H1 (cell line): ENCODE data around the gene LHCGR. TPM values are rescaled to one million over a fixed set of nuclear protein-coding genes. Genes with fewer than 3 reads are reported as not detected.

ENCODE experiments used
- CTCF ChIA-PET: fragments of 300-600 bp; sonication (Branson Sonifier 250); formaldehyde crosslinking; loops from one replicate; lab custom pipeline; 2021; ENCODE audit not compliant: partially characterized antibody; lab: Charles Lee
- POLR2A ChIA-PET: fragments of 300-600 bp; sonication (Branson Sonifier 250); formaldehyde crosslinking; loops from one replicate; lab custom pipeline; 2021; ENCODE audit warnings: inconsistent platforms; ENCODE audit not compliant: partially characterized antibody; lab: Charles Lee
- DNase-seq, 2 experiments: peaks; one replicate each; pipeline versions ENCODE4 v3.0.0 to v3.0.0-alpha.2; 2010 to 2022; ENCODE audit warnings: low spot score in 2 of 2, low read depth in 1 of 2, mixed read lengths in 1 of 2
- FAIRE-seq: peaks from 2 replicates; lab custom pipeline; 2011; peaks lifted over from hg19 to GRCh38; lab: Jason Lieb, UNC
- H2AFZ ChIP-seq: 2 replicates; pipeline ENCODE4 v1.8.1; 2012; ENCODE audit warnings: low read length, inconsistent platforms
- H2AK5ac ChIP-seq: 2 replicates; pipeline ENCODE4 v1.6.1; 2013; ENCODE audit warnings: low read depth, low read length
- H2BK120ac ChIP-seq: replicated peaks from 2 replicates; pipeline ENCODE3; 2013; ENCODE audit warnings: low read depth, low read length, inconsistent platforms
- H2BK12ac ChIP-seq: 2 replicates; pipeline ENCODE4 v1.6.1; 2013; ENCODE audit warnings: low read depth, low read length
- H2BK15ac ChIP-seq: 2 replicates; pipeline ENCODE4 v1.6.1; 2013; ENCODE audit warnings: low read length
- H2BK20ac ChIP-seq: 2 replicates; pipeline ENCODE4 v1.6.1; 2013; ENCODE audit warnings: low read length
- H2BK5ac ChIP-seq: 2 replicates; pipeline ENCODE4 v1.6.1; 2013; ENCODE audit warnings: low read depth, low read length
- H3K14ac ChIP-seq: 2 replicates; pipeline ENCODE4 v1.6.1; 2013; ENCODE audit warnings: inconsistent platforms; ENCODE audit not compliant: insufficient read length
- H3K18ac ChIP-seq: 2 replicates; pipeline ENCODE4 v1.6.1; 2013; ENCODE audit warnings: low read length; ENCODE audit errors: extremely low read depth
- H3K23ac ChIP-seq: 2 replicates; pipeline ENCODE4 v1.6.1; 2013; ENCODE audit warnings: inconsistent platforms; ENCODE audit not compliant: insufficient read length
- H3K23me2 ChIP-seq: 2 replicates; pipeline ENCODE4 v1.6.1; 2013; ENCODE audit warnings: low read depth, low read length
- H3K27ac ChIP-seq: 2 replicates; pipeline ENCODE4 v1.6.1; 2011; ENCODE audit warnings: low read depth, low read length, inconsistent platforms
- H3K27me3 ChIP-seq, 4 experiments: replicated peaks in 1 of 4; 1 replicate in 1 of 4; 2 replicates in 3 of 4; pipeline versions ENCODE4 v1.6.1 to v1.8.1; 2011 to 2013; ENCODE audit warnings: low read length in 3 of 4, mild to moderate bottlenecking in 3 of 4, inconsistent platforms in 2 of 4, mixed read lengths in 2 of 4, moderate library complexity in 1 of 4; ENCODE audit not compliant: control insufficient read depth in 3 of 4, insufficient read depth in 3 of 4; ENCODE audit errors: extremely low read depth in 1 of 4
- H3K36me3 ChIP-seq, 4 experiments: 2 replicates each; pipeline versions ENCODE4 v1.6.1 to v1.8.1; 2011 to 2013; ENCODE audit warnings: mild to moderate bottlenecking in 4 of 4, low read length in 3 of 4, moderate library complexity in 2 of 4, control low read depth in 1 of 4, inconsistent platforms in 1 of 4; ENCODE audit not compliant: insufficient read depth in 4 of 4, control insufficient read depth in 2 of 4
- H3K4ac ChIP-seq: replicated peaks from 2 replicates; pipeline ENCODE3; 2013; ENCODE audit warnings: low read length, low read depth, mixed read lengths, inconsistent platforms; ENCODE audit not compliant: insufficient read length
- H3K4me1 ChIP-seq, 4 experiments: replicated peaks in 1 of 4; 1 replicate in 1 of 4; 2 replicates in 3 of 4; pipeline versions ENCODE4 v1.6.1 to v1.8.1; 2011 to 2013; ENCODE audit warnings: low read length in 3 of 4, inconsistent platforms in 2 of 4, mixed read lengths in 1 of 4; ENCODE audit not compliant: insufficient read depth in 4 of 4, control insufficient read depth in 3 of 4
- H3K4me2 ChIP-seq, 2 experiments: 2 replicates each; pipeline versions ENCODE4 v1.6.1 to v1.8.1; 2011 to 2013; ENCODE audit warnings: low read depth in 2 of 2, low read length in 2 of 2, control low read depth in 1 of 2, inconsistent platforms in 1 of 2, mild to moderate bottlenecking in 1 of 2; ENCODE audit not compliant: insufficient read depth in 1 of 2
- H3K4me3 ChIP-seq, 4 experiments: fragments of 200-600, 300-600 bp in 1 of 4; sonication (generic), shearing (Covaris generic), sonication (Bioruptor Twin) in 1 of 4; 2 replicates each; pipeline versions ENCODE4 v1.5.1 to v1.8.1; 2011 to 2016; ENCODE audit warnings: low read length in 4 of 4, low read depth in 3 of 4, control low read depth in 2 of 4, inconsistent platforms in 2 of 4, mild to moderate bottlenecking in 2 of 4, mixed read lengths in 1 of 4, moderate library complexity in 1 of 4; ENCODE audit not compliant: insufficient read depth in 2 of 4; ENCODE audit errors: extremely low read depth in 1 of 4
- H3K56ac ChIP-seq: replicated peaks from 2 replicates; pipeline ENCODE3; 2013; ENCODE audit warnings: low read depth, mild to moderate bottlenecking, mixed read lengths, low read length, inconsistent platforms; ENCODE audit not compliant: insufficient read length
- H3K79me1 ChIP-seq: 2 replicates; pipeline ENCODE4 v1.6.1; 2013; ENCODE audit warnings: low read depth, low read length, control low read depth
- H3K79me2 ChIP-seq, 2 experiments: 2 replicates each; pipeline versions ENCODE4 v1.6.1 to v1.8.1; 2012 to 2013; ENCODE audit warnings: low read length in 2 of 2, mild to moderate bottlenecking in 2 of 2, inconsistent platforms in 1 of 2; ENCODE audit not compliant: insufficient read depth in 2 of 2, control insufficient read depth in 1 of 2
- H3K9ac ChIP-seq, 4 experiments: replicated peaks in 1 of 4; 1 replicate in 1 of 4; 2 replicates in 3 of 4; pipeline versions ENCODE4 v1.6.1 to v1.8.1; 2011 to 2013; ENCODE audit warnings: low read depth in 3 of 4, low read length in 3 of 4, control low read depth in 2 of 4, mild to moderate bottlenecking in 2 of 4, moderate library complexity in 2 of 4, inconsistent platforms in 1 of 4; ENCODE audit errors: extremely low read depth in 1 of 4
- H3K9me3 ChIP-seq, 2 experiments: 2 replicates each; pipeline versions ENCODE4 v1.6.1 to v1.8.1; 2012 to 2013; ENCODE audit warnings: mild to moderate bottlenecking in 2 of 2, moderate library complexity in 2 of 2, control low read depth in 1 of 2, inconsistent platforms in 1 of 2, low read depth in 1 of 2, low read length in 1 of 2, mixed read lengths in 1 of 2; ENCODE audit not compliant: insufficient read depth in 2 of 2
- H4K20me1 ChIP-seq, 2 experiments: replicated peaks in 1 of 2; 2 replicates each; pipeline versions ENCODE3 to v1.8.1; 2011 to 2013; ENCODE audit warnings: inconsistent platforms in 2 of 2, low read length in 2 of 2, mild to moderate bottlenecking in 1 of 2; ENCODE audit not compliant: insufficient read depth in 2 of 2, control insufficient read depth in 1 of 2
- H4K5ac ChIP-seq: 2 replicates; pipeline ENCODE4 v1.6.1; 2013; ENCODE audit warnings: low read length, low read depth, mixed read lengths, inconsistent platforms; ENCODE audit not compliant: insufficient read length
- H4K8ac ChIP-seq: 2 replicates; pipeline ENCODE4 v1.8.0; 2013; ENCODE audit warnings: mild to moderate bottlenecking, moderate library complexity, low read length, inconsistent platforms; ENCODE audit not compliant: insufficient read depth; ENCODE audit errors: extremely low read depth
- H4K91ac ChIP-seq: replicated peaks from 2 replicates; pipeline ENCODE3; 2013; ENCODE audit warnings: low read length, mixed read lengths, inconsistent platforms; ENCODE audit not compliant: insufficient read length
- BACH1 ChIP-seq: IDR thresholded peaks from 2 replicates; pipeline ENCODE4 v1.6.1; 2012; ENCODE audit warnings: low read length, improper control_type of control experiment
- BCL11A ChIP-seq, 2 experiments: IDR thresholded peaks; one replicate each; pipeline ENCODE4 v1.6.1; 2011; ENCODE audit warnings: low read depth in 2 of 2, low read length in 2 of 2, mild to moderate bottlenecking in 2 of 2
- CHD1 ChIP-seq: IDR thresholded peaks from 2 replicates; pipeline ENCODE4 v1.6.1; 2012; ENCODE audit warnings: low read depth, low read length, improper control_type of control experiment
- EGR1 ChIP-seq: IDR thresholded peaks from 2 replicates; pipeline ENCODE4 v1.6.1; 2011; ENCODE audit warnings: low read depth, low read length, borderline replicate concordance
- GABPA ChIP-seq: IDR thresholded peaks from 2 replicates; pipeline ENCODE4 v1.6.1; 2011; ENCODE audit warnings: mild to moderate bottlenecking, low read length, moderate library complexity, borderline replicate concordance; ENCODE audit not compliant: insufficient read depth
- HDAC6 ChIP-seq: IDR thresholded peaks from one replicate; pipeline ENCODE4 v1.7.1; 2012; ENCODE audit warnings: low read depth, mild to moderate bottlenecking, inconsistent platforms, low read length, moderate library complexity
- POLR2A ChIP-seq, 2 experiments: IDR thresholded peaks; 1 replicate in 1 of 2; 2 replicates in 1 of 2; pipeline ENCODE4 v1.6.1; 2011; ENCODE audit warnings: low read depth in 2 of 2, low read length in 2 of 2, mild to moderate bottlenecking in 2 of 2; ENCODE audit errors: control extremely low read depth in 1 of 2
- POLR2AphosphoS5 ChIP-seq: IDR thresholded peaks from 2 replicates; pipeline ENCODE4 v1.6.1; 2011; ENCODE audit warnings: low read depth, low read length
- POU5F1 ChIP-seq: IDR thresholded peaks from 2 replicates; pipeline ENCODE4 v1.6.1; 2011; ENCODE audit warnings: low read depth, mild to moderate bottlenecking, low read length, moderate library complexity
- RNF2 ChIP-seq: fragments of 200-900, 300-1000 bp; sonication (generic); IDR thresholded peaks from 2 replicates; pipeline ENCODE4 v1.7.1; 2016; ENCODE audit warnings: borderline replicate concordance, low read depth, mild to moderate bottlenecking, antibody characterized with exemption, low read length; ENCODE audit not compliant: poor library complexity, severe bottlenecking; ENCODE audit errors: missing control alignments
- RXRA ChIP-seq: IDR thresholded peaks from 2 replicates; pipeline ENCODE4 v1.6.1; 2011; ENCODE audit warnings: low read depth, mild to moderate bottlenecking, low read length, moderate library complexity; ENCODE audit not compliant: insufficient read depth
- SAP30 ChIP-seq: fragments of 300-600 bp; sonication (generic); IDR thresholded peaks from 2 replicates; pipeline ENCODE4 v1.7.1; 2012; ENCODE audit warnings: low read length, moderate library complexity, mild to moderate bottlenecking, inconsistent platforms; ENCODE audit not compliant: insufficient read depth, insufficient replicate concordance
- SUZ12 ChIP-seq: fragments of 200-600 bp; sonication (generic); IDR thresholded peaks from 2 replicates; pipeline ENCODE4 v1.6.1; 2012; ENCODE audit warnings: mild to moderate bottlenecking, inconsistent platforms, low read length, moderate library complexity, mixed read lengths
- TBP ChIP-seq: IDR thresholded peaks from 2 replicates; pipeline ENCODE4 v1.6.1; 2011; ENCODE audit warnings: low read depth, low read length, improper control_type of control experiment
- YY1 ChIP-seq: IDR thresholded peaks from 2 replicates; pipeline ENCODE4 v1.6.1; 2011; ENCODE audit warnings: low read depth, mild to moderate bottlenecking, low read length
- ZNF274 ChIP-seq: IDR thresholded peaks from 2 replicates; pipeline ENCODE4 v1.7.0; 2012; ENCODE audit warnings: low read length, borderline replicate concordance; ENCODE audit errors: extremely low read depth
- WGBS, 2 experiments: shearing (Covaris generic) in 1 of 2; methylation state at CpG; one replicate each; pipeline versions ENCODE4 v1.1.6 to v1.1.7; 2013 to 2015; ENCODE audit warnings: low lambda C conversion rate in 2 of 2, mixed read lengths in 2 of 2, inconsistent platforms in 1 of 2, low coverage in 1 of 2, missing lambda C conversion rate in 1 of 2; ENCODE audit not compliant: insufficient replicate concordance in 2 of 2, insufficient coverage in 1 of 2, insufficient read length in 1 of 2; ENCODE audit errors: extremely low coverage in 1 of 2, missing lambda C conversion rate in 1 of 2; 5-methylcytosine and 5-hydroxymethylcytosine counted together
- polyA plus RNA-seq, 7 experiments: library from polyadenylated mRNA; depleted of rRNA in 3 of 7; stranded (reverse) in 5 of 7; unstranded in 2 of 7; fragments of >200 nt in 5 of 7; fragments of 200-250 nt in 2 of 7; gene quantifications; 1 replicate in 5 of 7; 2 replicates in 1 of 7; 4 replicates in 1 of 7; pipeline versions ENCODE4 v1.2.1 to v1.2.3, GENCODE V29; 2011 to 2013; ENCODE audit warnings: missing spikeins in 2 of 7, mixed read lengths in 2 of 7
- total RNA-seq: library from RNA; stranded (reverse); fragmentation: NEBNext Ultra II Directional; extraction: Animal tissue kit (Norgen Biotek cat#: 25700); gene quantifications from 2 replicates; pipeline ENCODE4 v1.2.1, GENCODE V29; 2021

LHCGR gene
- total and polyA plus RNA-seq, 2 of the 8 experiments (the other 6 are each of a cell fraction or from before 2014, with no cell fraction given), result 0.30 to 0.73 TPM

DNA sequence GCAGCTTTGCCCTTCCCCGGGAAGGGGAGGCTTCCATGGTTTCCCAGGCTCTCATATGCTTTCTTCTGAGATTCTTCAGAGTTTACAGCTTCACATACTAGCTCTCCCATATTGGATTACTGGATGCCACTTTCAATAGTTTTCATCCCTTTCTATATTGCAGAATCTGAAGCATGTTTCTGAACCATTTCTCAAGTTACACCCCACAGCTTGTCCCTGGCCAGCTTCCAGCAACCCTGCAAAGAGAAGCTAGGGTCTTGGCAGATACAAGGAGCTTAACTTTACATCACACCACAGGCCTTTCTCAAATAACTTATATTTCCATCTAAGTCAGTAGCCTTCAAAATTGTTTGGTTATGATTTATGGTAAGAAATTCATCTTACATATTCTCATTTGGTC is 39.6 kb downstream of the LHCGR start:
- no peaks in the 10 kb centered on the region for H3K9me3 ChIP-seq
- no peak overlapping the region for H2BK120ac ChIP-seq
- no peaks in the 10 kb centered on the region for H3K27me3 ChIP-seq
- no peak overlapping the region for H2BK20ac ChIP-seq
- no peak overlapping the region for H4K8ac ChIP-seq
- no peaks in the 10 kb centered on the region for H3K79me1 ChIP-seq
- H3K23ac ChIP-seq, result no peak overlapping the region
- no peak overlapping the region for H3K4ac ChIP-seq
- no peaks in the 10 kb centered on the region for H3K36me3 ChIP-seq
- H2AK5ac ChIP-seq, result no peak overlapping the region
- no peak for FAIRE-seq
- no peak overlapping the region for H3K9ac ChIP-seq
- H3K23me2 ChIP-seq, result no peaks in the 10 kb centered on the region
- ChIA-PET CTCF (interaction anchor here (0.6 to 3.3 kb wide), 4 partner anchors 9 to 1373 kb away, joined by 3 to 16 read pairs (median 5); no protein-coding TSS in a partner anchor), POLR2A (no interaction called here)
- 94% methylated on average over 1 of the region's 1 CpG; no CpG with 5 or more reads in 1 of the 2 experiments for WGBS, 2 experiments
- H3K56ac ChIP-seq, result no peak overlapping the region
- no peaks in the 10 kb centered on the region for H4K20me1 ChIP-seq
- H2AFZ ChIP-seq, result no peak overlapping the region
- no peak overlapping the region for H2BK12ac ChIP-seq
- H3K4me3 ChIP-seq, result no peak overlapping the region
- H4K5ac ChIP-seq, result no peak overlapping the region
- no peak overlapping the region for H3K14ac ChIP-seq
- no peak overlapping the region for H4K91ac ChIP-seq
- no peak for DNase-seq
- no peaks in the 10 kb centered on the region for H3K79me2 ChIP-seq
- H3K18ac ChIP-seq, result no peak overlapping the region
- no peak overlapping the region for H2BK5ac ChIP-seq
- no peak overlapping the region for H3K27ac ChIP-seq
- H2BK15ac ChIP-seq, result no peak overlapping the region
- peaks cover 0 to 5% (median 1%) of the 10 kb centered on the region in 4 experiments; a peak in 2 of 7 replicates for H3K4me1 ChIP-seq
- no peak overlapping the region for H3K4me2 ChIP-seq
- no peak for TF ChIP-seq RNF2
- TF ChIP-seq SAP30, result no peak
- no peak for TF ChIP-seq POLR2AphosphoS5
- TF ChIP-seq EGR1, result no peak
- no peak for TF ChIP-seq HDAC6
- TF ChIP-seq YY1, result no peak
- no peak for TF ChIP-seq RXRA
- no peak for TF ChIP-seq TBP
- TF ChIP-seq SUZ12, result no peak
- TF ChIP-seq BACH1, result no peak
- no peak for TF ChIP-seq GABPA
- no peak for TF ChIP-seq POLR2A (IDR thresholded peaks at IDR 0.05; ENCODE audit: control extremely low read depth in 1 of 2, low read depth in 2 of 2, low read length in 2 of 2)
- TF ChIP-seq BCL11A (IDR thresholded peaks at IDR 0.05; ENCODE audit: low read depth in 2 of 2, low read length in 2 of 2), result no peak
- TF ChIP-seq ZNF274, result no peak
- no peak for TF ChIP-seq CHD1
- TF ChIP-seq POU5F1, result no peak
